T-helper 1 cell (primary cell): ENCODE results near the gene ATG10.
A peak's percentile ranks its signal among the peaks of the same experiment; 100 is the strongest.
"Not testable (repeated sequence)": the region's sequence is repeated elsewhere in the genome, so short reads cannot be mapped to it uniquely, and the experiment has no call there.

Experiments
- DNase-seq, 5 donors: peaks; one replicate each; pipeline ENCODE4 v3.0.0-alpha.2; 2012 to 2020

ATG10 gene

GRCh38 chr5:82244854-82245635 is 273.2 kb downstream of the ATG10 start:
- no peak for DNase-seq

- DNase-seq, result no peak
Observed at GRCh38 chr5:82246960-82247574, 275.2 kb downstream of the ATG10 start.

- no peak for DNase-seq
Observed at GRCh38 chr5:82252744-82253143, 280.9 kb downstream of the ATG10 start.

- no peak for DNase-seq
Observed at GRCh38 chr5:82255844-82256243, 284.0 kb downstream of the ATG10 start.

GRCh38 chr5:82257247-82257646 is 285.4 kb downstream of the ATG10 start:
- no peak for DNase-seq

GRCh38 chr5:82257729-82258128 is 285.9 kb downstream of the ATG10 start:
- DNase-seq, result no peak

GRCh38 chr5:82259172-82259800 is 287.5 kb downstream of the ATG10 start:
- no peak for DNase-seq

- DNase-seq, result no peak
Observed at GRCh38 chr5:82265047-82265446, 293.2 kb downstream of the ATG10 start.

- not testable (repeated sequence) for DNase-seq
Observed at GRCh38 chr5:82267297-82267933, 295.6 kb downstream of the ATG10 start.

- not testable (repeated sequence) for DNase-seq
Observed at GRCh38 chr5:82269363-82269762, 297.5 kb downstream of the ATG10 start.

- DNase-seq, result not testable (repeated sequence)
Observed at GRCh38 chr5:82272571-82273356, 300.9 kb downstream of the ATG10 start.

- not testable (repeated sequence) for DNase-seq
Observed at GRCh38 chr5:82273426-82273825, 301.6 kb downstream of the ATG10 start.

GRCh38 chr5:82274343-82275211 is 302.8 kb downstream of the ATG10 start:
- no peak for DNase-seq

GRCh38 chr5:82275216-82275664 is 303.4 kb downstream of the ATG10 start:
- DNase-seq, result no peak

GRCh38 chr5:82276800-82277612 is 305.2 kb downstream of the ATG10 start:
- DNase-seq, result no peak

- no peak for DNase-seq
Observed at GRCh38 chr5:82277613-82277986, 305.8 kb downstream of the ATG10 start.

- DNase-seq, result peak; percentile 64 to 91 (median 77)
Observed at GRCh38 chr5:82277987-82278710, 306.3 kb downstream of the ATG10 start, which contains the start of gene RPS23. Gene RPS23, minus strand, starts transcription at chr5:82278354. Its CDS starts 31 bp downstream, at chr5:82278323.

GRCh38 chr5:82278711-82279370 is 307.0 kb downstream of the ATG10 start:
- DNase-seq, result no peak

- no peak for DNase-seq
Observed at GRCh38 chr5:82283893-82284292, 312.1 kb downstream of the ATG10 start.
